ENCODE data around the gene CDKN1C.

Gene CDKN1C

GRCh38 chr11:2857276-2857675 lies 28.3 kb downstream of the CDKN1C start:
- no peaks in the 10 kb centered on the region for H3K9me3 ChIP-seq (ENCODE audit: control extremely low read depth in 1 of 5, control insufficient read depth in 4 of 5, insufficient read depth in 2 of 5, low read depth in 1 of 5, low read length in 4 of 5)
- no peaks in the 10 kb centered on the region for H3K36me3 ChIP-seq (ENCODE audit: control insufficient read depth in 4 of 4, insufficient read depth in 4 of 4, low read length in 3 of 4)
- WGBS (ENCODE audit: insufficient coverage), result 99% methylated on average over 9 of the region's 11 CpGs
- H3K27ac ChIP-seq (ENCODE audit: insufficient read depth in 1 of 2, low read depth in 1 of 2, low read length in 2 of 2, poor library complexity in 1 of 2, severe bottlenecking in 2 of 2), result no peak overlapping the region
- no peak for DNase-seq
- H3K4me1 ChIP-seq (ENCODE audit: control extremely low read depth in 1 of 4, control insufficient read depth in 4 of 4, insufficient read depth in 4 of 4, low read length in 3 of 4), result no peaks in the 10 kb centered on the region
- ChIA-PET CTCF (interaction anchor here (0.7 to 1.6 kb wide), 2 partner anchors 11 to 27 kb away, joined by 3 to 4 read pairs; no protein-coding TSS in a partner anchor), POLR2A (no interaction called here)
- H3K4me3 ChIP-seq (ENCODE audit: control insufficient read depth in 1 of 7, extremely low read depth in 1 of 7, insufficient read depth in 4 of 7, low read depth in 2 of 7, low read length in 6 of 7), result no peak overlapping the region
- H3K27me3 ChIP-seq (replicated peaks in 2 of 5; ENCODE audit: control insufficient read depth in 4 of 5, insufficient read depth in 5 of 5, low read length in 4 of 5), result peaks cover 0 to 13% (median 3%) of the 10 kb centered on the region in 5 experiments

GRCh38 chr11:2855162-2855561 lies 30.4 kb downstream of the CDKN1C start:
- CTCF ChIA-PET, result no interaction called here
- POLR2A ChIA-PET, result no interaction called here
- no peaks in the 10 kb centered on the region for H3K9me3 ChIP-seq (ENCODE audit: control extremely low read depth in 1 of 5, control insufficient read depth in 4 of 5, insufficient read depth in 2 of 5, low read depth in 1 of 5, low read length in 4 of 5)
- H3K4me1 ChIP-seq (ENCODE audit: control extremely low read depth in 1 of 4, control insufficient read depth in 4 of 4, insufficient read depth in 4 of 4, low read length in 3 of 4), result peaks cover 0 to 6% (median 2%) of the 10 kb centered on the region in 4 experiments
- no peaks in the 10 kb centered on the region for H3K36me3 ChIP-seq (ENCODE audit: control insufficient read depth in 4 of 4, insufficient read depth in 4 of 4, low read length in 3 of 4)
- no peak overlapping the region for H3K4me3 ChIP-seq (ENCODE audit: control insufficient read depth in 1 of 7, extremely low read depth in 1 of 7, insufficient read depth in 4 of 7, low read depth in 2 of 7, low read length in 6 of 7)
- over 99% methylated on average over 8 of the region's 8 CpGs for WGBS (ENCODE audit: insufficient coverage)
- no peak for DNase-seq
- H3K27ac ChIP-seq (ENCODE audit: insufficient read depth in 1 of 2, low read depth in 1 of 2, low read length in 2 of 2, poor library complexity in 1 of 2, severe bottlenecking in 2 of 2), result no peak overlapping the region
- H3K27me3 ChIP-seq (replicated peaks in 2 of 5; ENCODE audit: control insufficient read depth in 4 of 5, insufficient read depth in 5 of 5, low read length in 4 of 5), result no peaks in the 10 kb centered on the region

GRCh38 chr11:2853997-2854560 lies 31.5 kb downstream of the CDKN1C start:
- Histone ChIP-seq H3K4me1 (ENCODE audit: control extremely low read depth in 1 of 4, control insufficient read depth in 4 of 4, insufficient read depth in 4 of 4, low read length in 3 of 4) (peaks cover 0 to 6% (median 2%) of the 10 kb centered on the region in 4 experiments), H3K27me3 (replicated peaks in 2 of 5; ENCODE audit: control insufficient read depth in 4 of 5, insufficient read depth in 5 of 5, low read length in 4 of 5) (no peaks in the 10 kb centered on the region), H3K4me3 (ENCODE audit: control insufficient read depth in 1 of 7, extremely low read depth in 1 of 7, insufficient read depth in 4 of 7, low read depth in 2 of 7, low read length in 6 of 7) (no peak overlapping the region), H3K36me3 (ENCODE audit: control insufficient read depth in 4 of 4, insufficient read depth in 4 of 4, low read length in 3 of 4) (no peaks in the 10 kb centered on the region), H3K27ac (ENCODE audit: insufficient read depth in 1 of 2, low read depth in 1 of 2, low read length in 2 of 2, poor library complexity in 1 of 2, severe bottlenecking in 2 of 2) (no peak overlapping the region), H3K9me3 (ENCODE audit: control extremely low read depth in 1 of 5, control insufficient read depth in 4 of 5, insufficient read depth in 2 of 5, low read depth in 1 of 5, low read length in 4 of 5) (no peaks in the 10 kb centered on the region)
- ChIA-PET POLR2A (interaction anchor here (0.7 kb wide), 1 partner anchor 373 kb away, joined by 3 read pairs; no protein-coding TSS in a partner anchor), CTCF (interaction anchor here (1.2 kb wide), 1 partner anchor 24 kb away, joined by 4 read pairs; no protein-coding TSS in a partner anchor)
- no peak for DNase-seq
- WGBS (ENCODE audit: insufficient coverage), result 100% methylated on average over 1 of the region's 7 CpGs

GRCh38 chr11:2853401-2853800 lies 32.2 kb downstream of the CDKN1C start:
- no peaks in the 10 kb centered on the region for H3K9me3 ChIP-seq (ENCODE audit: control extremely low read depth in 1 of 5, control insufficient read depth in 4 of 5, insufficient read depth in 2 of 5, low read depth in 1 of 5, low read length in 4 of 5)
- no peaks in the 10 kb centered on the region for H3K27me3 ChIP-seq (replicated peaks in 2 of 5; ENCODE audit: control insufficient read depth in 4 of 5, insufficient read depth in 5 of 5, low read length in 4 of 5)
- peaks cover 0 to 6% (median 2%) of the 10 kb centered on the region in 4 experiments for H3K4me1 ChIP-seq (ENCODE audit: control extremely low read depth in 1 of 4, control insufficient read depth in 4 of 4, insufficient read depth in 4 of 4, low read length in 3 of 4)
- ChIA-PET CTCF (interaction anchor here (1.2 to 2.5 kb wide), 2 partner anchors 25 to 38 kb away, joined by 4 to 10 read pairs; no protein-coding TSS in a partner anchor), POLR2A (interaction anchor here (0.7 kb wide), 1 partner anchor 372 kb away, joined by 3 read pairs; no protein-coding TSS in a partner anchor)
- H3K27ac ChIP-seq (ENCODE audit: insufficient read depth in 1 of 2, low read depth in 1 of 2, low read length in 2 of 2, poor library complexity in 1 of 2, severe bottlenecking in 2 of 2), result no peak overlapping the region
- WGBS (ENCODE audit: insufficient coverage), result 100% methylated on average over 8 of the region's 12 CpGs
- DNase-seq, result no peak
- H3K36me3 ChIP-seq (ENCODE audit: control insufficient read depth in 4 of 4, insufficient read depth in 4 of 4, low read length in 3 of 4), result no peaks in the 10 kb centered on the region
- no peak overlapping the region for H3K4me3 ChIP-seq (ENCODE audit: control insufficient read depth in 1 of 7, extremely low read depth in 1 of 7, insufficient read depth in 4 of 7, low read depth in 2 of 7, low read length in 6 of 7)

GRCh38 chr11:2849994-2850770 lies 35.4 kb downstream of the CDKN1C start:
- no peak for DNase-seq
- Histone ChIP-seq H3K27ac (ENCODE audit: insufficient read depth in 1 of 2, low read depth in 1 of 2, low read length in 2 of 2, poor library complexity in 1 of 2, severe bottlenecking in 2 of 2) (no peak overlapping the region), H3K27me3 (replicated peaks in 2 of 5; ENCODE audit: control insufficient read depth in 4 of 5, insufficient read depth in 5 of 5, low read length in 4 of 5) (no peaks in the 10 kb centered on the region), H3K9me3 (ENCODE audit: control extremely low read depth in 1 of 5, control insufficient read depth in 4 of 5, insufficient read depth in 2 of 5, low read depth in 1 of 5, low read length in 4 of 5) (no peaks in the 10 kb centered on the region), H3K4me3 (ENCODE audit: control insufficient read depth in 1 of 7, extremely low read depth in 1 of 7, insufficient read depth in 4 of 7, low read depth in 2 of 7, low read length in 6 of 7) (no peak overlapping the region), H3K36me3 (ENCODE audit: control insufficient read depth in 4 of 4, insufficient read depth in 4 of 4, low read length in 3 of 4) (no peaks in the 10 kb centered on the region), H3K4me1 (ENCODE audit: control extremely low read depth in 1 of 4, control insufficient read depth in 4 of 4, insufficient read depth in 4 of 4, low read length in 3 of 4) (peaks cover 0 to 10% (median 3%) of the 10 kb centered on the region in 4 experiments)
- CTCF ChIA-PET, result no interaction called here
- POLR2A ChIA-PET, result no interaction called here
- WGBS (ENCODE audit: insufficient coverage), result 96% methylated on average over 48 of the region's 53 CpGs

GRCh38 chr11:2848497-2848896 lies 37.1 kb downstream of the CDKN1C start:
- ChIA-PET POLR2A (no interaction called here), CTCF (no interaction called here)
- no peak overlapping the region for H3K27ac ChIP-seq (ENCODE audit: insufficient read depth in 1 of 2, low read depth in 1 of 2, low read length in 2 of 2, poor library complexity in 1 of 2, severe bottlenecking in 2 of 2)
- peaks cover 0 to 10% (median 3%) of the 10 kb centered on the region in 4 experiments for H3K4me1 ChIP-seq (ENCODE audit: control extremely low read depth in 1 of 4, control insufficient read depth in 4 of 4, insufficient read depth in 4 of 4, low read length in 3 of 4)
- WGBS (ENCODE audit: insufficient coverage), result 95% methylated on average over 6 of the region's 9 CpGs
- H3K27me3 ChIP-seq (replicated peaks in 2 of 5; ENCODE audit: control insufficient read depth in 4 of 5, insufficient read depth in 5 of 5, low read length in 4 of 5), result no peaks in the 10 kb centered on the region
- H3K9me3 ChIP-seq (ENCODE audit: control extremely low read depth in 1 of 5, control insufficient read depth in 4 of 5, insufficient read depth in 2 of 5, low read depth in 1 of 5, low read length in 4 of 5), result no peaks in the 10 kb centered on the region
- DNase-seq, result no peak
- no peaks in the 10 kb centered on the region for H3K36me3 ChIP-seq (ENCODE audit: control insufficient read depth in 4 of 4, insufficient read depth in 4 of 4, low read length in 3 of 4)
- H3K4me3 ChIP-seq (ENCODE audit: control insufficient read depth in 1 of 7, extremely low read depth in 1 of 7, insufficient read depth in 4 of 7, low read depth in 2 of 7, low read length in 6 of 7), result no peak overlapping the region

GRCh38 chr11:2847561-2847960 lies 38.0 kb downstream of the CDKN1C start:
- POLR2A ChIA-PET, result no interaction called here
- no peaks in the 10 kb centered on the region for H3K9me3 ChIP-seq (ENCODE audit: control extremely low read depth in 1 of 5, control insufficient read depth in 4 of 5, insufficient read depth in 2 of 5, low read depth in 1 of 5, low read length in 4 of 5)
- H3K4me3 ChIP-seq (ENCODE audit: control insufficient read depth in 1 of 7, extremely low read depth in 1 of 7, insufficient read depth in 4 of 7, low read depth in 2 of 7, low read length in 6 of 7), result no peak overlapping the region
- H3K36me3 ChIP-seq (ENCODE audit: control insufficient read depth in 4 of 4, insufficient read depth in 4 of 4, low read length in 3 of 4), result no peaks in the 10 kb centered on the region
- no peak for DNase-seq
- WGBS (ENCODE audit: insufficient coverage), result 90% methylated on average over 19 of the region's 21 CpGs
- H3K4me1 ChIP-seq (ENCODE audit: control extremely low read depth in 1 of 4, control insufficient read depth in 4 of 4, insufficient read depth in 4 of 4, low read length in 3 of 4), result peaks cover 0 to 10% (median 3%) of the 10 kb centered on the region in 4 experiments
- CTCF ChIA-PET, result no interaction called here
- H3K27me3 ChIP-seq (replicated peaks in 2 of 5; ENCODE audit: control insufficient read depth in 4 of 5, insufficient read depth in 5 of 5, low read length in 4 of 5), result no peaks in the 10 kb centered on the region
- no peak overlapping the region for H3K27ac ChIP-seq (ENCODE audit: insufficient read depth in 1 of 2, low read depth in 1 of 2, low read length in 2 of 2, poor library complexity in 1 of 2, severe bottlenecking in 2 of 2)

Data from common myeloid progenitor, CD34-positive (primary cell).